ENCODE measurements around the gene FOXP1. TPM values are rescaled to one million over a fixed set of nuclear protein-coding genes. Genes with fewer than 3 reads are reported as not detected.

Gene FOXP1
- total and polyA plus RNA-seq, 9 of the 15 experiments (the other 6 are each of a cell fraction or from before 2014, with no cell fraction given), result 7.7 to 34.5 (median 13.7) TPM

DNA sequence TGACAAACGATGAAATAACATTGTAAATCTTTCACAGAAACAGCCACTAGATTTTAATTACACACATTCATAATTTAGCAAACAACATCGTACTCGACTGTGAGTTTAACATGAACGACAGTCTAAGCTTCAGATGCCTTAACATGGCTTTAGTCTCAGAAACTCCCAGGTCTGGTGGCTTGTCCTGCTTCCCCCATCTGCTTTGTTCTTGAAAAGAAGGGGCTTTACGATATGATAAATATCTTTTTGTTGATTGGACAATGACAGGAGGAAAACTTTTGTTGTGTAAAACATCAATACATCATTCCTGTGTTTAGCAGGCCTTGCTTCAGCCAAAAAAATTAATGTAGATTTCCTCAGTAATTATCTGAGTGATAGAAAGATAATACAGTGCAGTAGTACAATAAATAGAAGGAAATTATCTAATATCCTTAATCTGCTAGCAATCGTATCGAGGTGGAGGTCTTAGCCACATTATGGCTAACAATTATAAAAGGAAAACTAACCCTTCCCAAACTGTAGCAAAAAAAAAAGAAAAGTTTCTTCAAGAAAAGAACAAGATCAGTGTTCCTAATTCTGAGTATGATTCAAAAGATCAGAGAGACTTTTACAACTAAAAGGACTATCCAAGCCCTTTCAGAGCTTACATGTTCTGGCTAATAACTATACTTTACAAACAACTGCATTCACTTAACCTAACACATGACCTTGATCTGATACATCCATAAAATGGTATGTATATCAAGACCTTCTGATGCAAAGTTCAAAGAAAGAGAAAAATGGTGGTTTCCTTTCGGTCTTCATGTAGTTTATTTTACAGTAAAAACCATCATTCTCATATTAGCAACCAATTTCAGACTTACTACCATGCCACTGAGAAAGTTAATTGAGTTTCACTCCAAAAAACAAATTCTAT, 535.7 kb downstream of the FOXP1 start (continued):
- TF ChIP-seq, protein P1, sequence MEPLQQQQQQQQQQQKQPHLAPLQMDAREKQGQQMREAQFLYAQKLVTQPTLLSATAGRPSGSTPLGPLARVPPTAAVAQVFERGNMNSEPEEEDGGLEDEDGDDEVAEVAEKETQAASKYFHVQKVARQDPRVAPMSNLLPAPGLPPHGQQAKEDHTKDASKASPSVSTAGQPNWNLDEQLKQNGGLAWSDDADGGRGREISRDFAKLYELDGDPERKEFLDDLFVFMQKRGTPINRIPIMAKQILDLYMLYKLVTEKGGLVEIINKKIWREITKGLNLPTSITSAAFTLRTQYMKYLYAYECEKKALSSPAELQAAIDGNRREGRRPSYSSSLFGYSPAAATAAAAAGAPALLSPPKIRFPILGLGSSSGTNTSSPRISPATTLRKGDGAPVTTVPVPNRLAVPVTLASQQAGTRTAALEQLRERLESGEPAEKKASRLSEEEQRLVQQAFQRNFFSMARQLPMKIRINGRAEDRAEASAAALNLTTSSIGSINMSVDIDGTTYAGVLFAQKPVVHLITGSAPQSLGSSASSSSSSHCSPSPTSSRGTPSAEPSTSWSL (CRISPR knock-in tag; IDR thresholded peaks at IDR 0.05; ENCODE audit: borderline replicate concordance), result no peak
- no peak for TF ChIP-seq GTF2F1 (IDR thresholded peaks at IDR 0.05; ENCODE audit: low read depth, low read length)

DNA sequence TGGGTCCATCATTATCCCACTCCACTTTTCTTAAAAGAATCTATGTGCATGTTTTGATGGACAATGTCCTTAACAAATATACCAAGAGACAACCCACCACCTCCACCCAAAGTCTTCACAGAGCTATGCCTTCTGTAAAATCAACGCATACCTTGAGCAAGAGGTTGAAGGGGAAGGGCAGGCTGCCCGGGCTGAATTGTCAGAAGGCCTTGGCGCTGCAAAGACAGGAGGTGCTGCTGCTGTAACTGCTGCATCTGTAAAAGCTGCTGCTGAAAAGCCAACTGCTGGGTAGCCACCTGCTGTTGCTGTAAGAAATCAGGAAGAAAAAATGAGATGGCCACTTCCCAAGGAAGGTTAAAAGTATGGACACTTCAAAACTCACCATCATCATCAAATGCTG, 536.7 kb downstream of the FOXP1 start:
- POLR2A ChIA-PET, result interaction anchor here (0.6 kb wide), 1 partner anchor 18 kb away, joined by 3 read pairs; no protein-coding TSS in a partner anchor
- peaks cover 0 to 12% of the 10 kb centered on the region in 2 experiments; a peak in 3 of 5 replicates for H3K4me1 ChIP-seq (replicated peaks in 1 of 2; ENCODE audit: control insufficient read depth in 2 of 2, insufficient read depth in 2 of 2, low read length in 2 of 2)
- no peak overlapping the region for H3K4me3 ChIP-seq
- 83% methylated on average over 3 of the region's 3 CpGs for WGBS (ENCODE audit: insufficient coverage, low coverage, missing lambda C conversion rate)
- DNase-seq (ENCODE audit: extremely low read depth in 1 of 4, low spot score in 3 of 4), result no peak
- H4K20me1 ChIP-seq (replicated peaks; ENCODE audit: control insufficient read depth, insufficient read depth, low read length), result no peaks in the 10 kb centered on the region
- FAIRE-seq, result no peak
- no TSS peak for BruUV-seq (replicated peaks)
- H3K4me2 ChIP-seq (ENCODE audit: insufficient read depth, low read length), result no peak overlapping the region
- intact Hi-C loops (cut with micrococcal nuclease), result no loop called here
- ATAC-seq, result no peak
- H3K9me1 ChIP-seq (ENCODE audit: control insufficient read depth, insufficient read depth, low read length), result no peaks in the 10 kb centered on the region
- no peak overlapping the region for H3K9ac ChIP-seq (ENCODE audit: insufficient read depth in 1 of 2, low read depth in 2 of 2, low read length in 2 of 2)
- H3K79me2 ChIP-seq (ENCODE audit: control insufficient read depth, insufficient read depth, low read length), result no peaks in the 10 kb centered on the region
- H3K36me3 ChIP-seq (ENCODE audit: control insufficient read depth, insufficient read depth, low read length), result peaks cover 80% of the 10 kb centered on the region; the same call in 2 of the 3 replicates
- no peaks in the 10 kb centered on the region for H3K9me3 ChIP-seq (replicated peaks; ENCODE audit: control insufficient read depth, insufficient read depth, low read depth, low read length)
- H3K27me3 ChIP-seq (ENCODE audit: control insufficient read depth in 2 of 2, insufficient read depth in 2 of 2, low read length in 2 of 2), result no peaks in the 10 kb centered on the region
- no peak overlapping the region for H2AFZ ChIP-seq (ENCODE audit: low read depth, low read length)
- in situ Hi-C loops (cut with MboI), result no loop called here
- no peak overlapping the region for H3K27ac ChIP-seq (ENCODE audit: extremely low read depth, low read depth, low read length)
- CTCF ChIA-PET (ENCODE audit: low intra/inter-chr PET ratio), result no interaction called here
- TF ChIP-seq ETV5 (CRISPR knock-in tag; IDR thresholded peaks at IDR 0.05; ENCODE audit: low read depth) (no peak), SRSF9 (IDR thresholded peaks at IDR 0.05; ENCODE audit: borderline replicate concordance, low read depth, low read length) (no peak), MAFG (tag; conservative IDR thresholded peaks at IDR 0.05) (no peak), TAL1 (IDR thresholded peaks at IDR 0.05) (no peak), ZNF316 (IDR thresholded peaks at IDR 0.05) (no peak), PHF20 (IDR thresholded peaks at IDR 0.05; ENCODE audit: partially characterized antibody) (no peak), HDAC6 (IDR thresholded peaks at IDR 0.05; ENCODE audit: low read depth, low read length) (no peak), ZBTB1 (CRISPR knock-in tag; IDR thresholded peaks at IDR 0.05; ENCODE audit: borderline replicate concordance, low read depth) (no peak), ZNF175 (CRISPR knock-in tag; IDR thresholded peaks at IDR 0.05; ENCODE audit: low read depth) (no peak), SMAD2 (IDR thresholded peaks at IDR 0.05; ENCODE audit: low read depth, low read length) (no peak)
- TF ChIP-seq, protein P2, sequence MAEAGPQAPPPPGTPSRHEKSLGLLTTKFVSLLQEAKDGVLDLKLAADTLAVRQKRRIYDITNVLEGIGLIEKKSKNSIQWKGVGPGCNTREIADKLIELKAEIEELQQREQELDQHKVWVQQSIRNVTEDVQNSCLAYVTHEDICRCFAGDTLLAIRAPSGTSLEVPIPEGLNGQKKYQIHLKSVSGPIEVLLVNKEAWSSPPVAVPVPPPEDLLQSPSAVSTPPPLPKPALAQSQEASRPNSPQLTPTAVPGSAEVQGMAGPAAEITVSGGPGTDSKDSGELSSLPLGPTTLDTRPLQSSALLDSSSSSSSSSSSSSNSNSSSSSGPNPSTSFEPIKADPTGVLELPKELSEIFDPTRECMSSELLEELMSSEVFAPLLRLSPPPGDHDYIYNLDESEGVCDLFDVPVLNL (CRISPR knock-in tag; IDR thresholded peaks at IDR 0.05; ENCODE audit: low read depth), result no peak
- TF ChIP-seq, protein P3, sequence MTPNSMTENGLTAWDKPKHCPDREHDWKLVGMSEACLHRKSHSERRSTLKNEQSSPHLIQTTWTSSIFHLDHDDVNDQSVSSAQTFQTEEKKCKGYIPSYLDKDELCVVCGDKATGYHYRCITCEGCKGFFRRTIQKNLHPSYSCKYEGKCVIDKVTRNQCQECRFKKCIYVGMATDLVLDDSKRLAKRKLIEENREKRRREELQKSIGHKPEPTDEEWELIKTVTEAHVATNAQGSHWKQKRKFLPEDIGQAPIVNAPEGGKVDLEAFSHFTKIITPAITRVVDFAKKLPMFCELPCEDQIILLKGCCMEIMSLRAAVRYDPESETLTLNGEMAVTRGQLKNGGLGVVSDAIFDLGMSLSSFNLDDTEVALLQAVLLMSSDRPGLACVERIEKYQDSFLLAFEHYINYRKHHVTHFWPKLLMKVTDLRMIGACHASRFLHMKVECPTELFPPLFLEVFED (CRISPR knock-in tag; conservative IDR thresholded peaks at IDR 0.05), result no peak
- TF ChIP-seq, protein P4, sequence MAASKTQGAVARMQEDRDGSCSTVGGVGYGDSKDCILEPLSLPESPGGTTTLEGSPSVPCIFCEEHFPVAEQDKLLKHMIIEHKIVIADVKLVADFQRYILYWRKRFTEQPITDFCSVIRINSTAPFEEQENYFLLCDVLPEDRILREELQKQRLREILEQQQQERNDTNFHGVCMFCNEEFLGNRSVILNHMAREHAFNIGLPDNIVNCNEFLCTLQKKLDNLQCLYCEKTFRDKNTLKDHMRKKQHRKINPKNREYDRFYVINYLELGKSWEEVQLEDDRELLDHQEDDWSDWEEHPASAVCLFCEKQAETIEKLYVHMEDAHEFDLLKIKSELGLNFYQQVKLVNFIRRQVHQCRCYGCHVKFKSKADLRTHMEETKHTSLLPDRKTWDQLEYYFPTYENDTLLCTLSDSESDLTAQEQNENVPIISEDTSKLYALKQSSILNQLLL (CRISPR knock-in tag; IDR thresholded peaks at IDR 0.05; ENCODE audit: borderline replicate concordance), result no peak
